NCI-H345 treated with DMSO at 0.1 percent for 48 hours (cell line): ENCODE results near the gene NFIC.
A peak's percentile ranks its signal among the peaks of the same experiment; 100 is the strongest.

Experiments used
- DNase-seq: peaks from one replicate; lab custom pipeline; 2025; ENCODE audit not compliant: unreplicated experiment; lab: John Stamatoyannopoulos, UW

NFIC gene

GRCh38 chr19:3481241-3482090 is 115.1 kb downstream of the NFIC start:
- no peak for DNase-seq

GRCh38 chr19:3482507-3483225 is 116.3 kb downstream of the NFIC start:
- DNase-seq: no peak

DNA sequence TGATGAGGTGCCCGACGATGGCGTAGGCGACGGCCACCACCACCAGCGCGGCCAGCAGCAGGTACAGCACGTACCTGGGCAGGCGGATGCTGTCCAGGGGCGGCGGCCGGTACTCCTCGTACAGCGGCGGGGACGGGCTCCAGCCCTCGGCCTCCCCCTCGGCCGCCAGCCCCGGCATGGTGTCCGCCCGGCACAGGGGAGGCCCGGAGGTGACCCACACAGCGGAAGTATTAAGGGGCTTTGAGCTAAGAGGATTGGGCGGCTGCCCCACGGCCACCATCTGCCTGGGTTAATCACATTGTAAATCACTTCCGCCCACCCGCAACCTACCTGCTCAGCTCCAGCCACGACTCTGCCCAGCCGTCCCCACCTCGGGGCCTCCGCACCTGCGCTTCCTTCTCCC is 116.8 kb downstream of the NFIC start, which contains the start of gene SMIM44:
SMIM44 (minus strand) TSS at position 216 of the 403 bp plus-strand sequence; CDS start at position 178, 38 bp downstream.
- DNase-seq: no peak

GRCh38 chr19:3491396-3492119 is 125.2 kb downstream of the NFIC start:
- no peak for DNase-seq

DNA sequence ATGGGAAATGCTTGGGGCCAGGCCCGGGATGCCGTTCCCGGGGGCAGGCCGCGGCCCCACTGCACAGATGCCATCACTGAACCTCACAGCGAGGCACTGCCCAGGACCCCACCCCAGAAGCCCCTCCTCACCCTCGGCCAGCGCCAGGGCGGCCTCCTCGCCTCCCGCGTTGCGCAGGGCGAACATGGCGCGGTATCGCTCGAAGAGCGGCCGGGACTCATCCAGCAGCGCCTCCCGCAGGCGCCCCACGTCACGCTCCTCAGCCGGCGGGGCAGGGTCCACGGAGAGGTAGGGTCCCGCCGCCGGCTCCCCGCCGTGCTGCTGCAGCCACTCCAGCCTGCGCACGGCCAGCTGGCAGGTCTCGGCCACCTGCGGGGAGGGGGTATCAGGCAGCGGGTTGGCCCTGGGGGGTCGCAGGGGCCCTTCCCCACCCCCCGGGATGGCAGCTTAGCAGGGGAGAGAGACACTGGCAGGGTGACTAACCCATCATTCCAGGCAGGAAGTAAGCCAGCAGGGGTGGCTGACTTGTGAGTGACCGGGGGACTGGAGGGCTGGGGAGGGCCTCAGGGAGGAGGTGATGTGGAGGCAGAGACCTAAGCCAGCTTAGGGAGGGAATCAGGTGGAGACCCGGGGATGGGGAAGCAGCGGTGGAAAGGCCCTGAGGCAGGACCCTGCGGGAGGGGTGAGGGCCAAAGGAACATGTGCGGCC is 125.9 kb downstream of the NFIC start:
- DNase-seq: no peak

- no peak for DNase-seq
These were observed 126.5 kb downstream of the NFIC start for GRCh38 chr19:3492919-3493318.

DNA sequence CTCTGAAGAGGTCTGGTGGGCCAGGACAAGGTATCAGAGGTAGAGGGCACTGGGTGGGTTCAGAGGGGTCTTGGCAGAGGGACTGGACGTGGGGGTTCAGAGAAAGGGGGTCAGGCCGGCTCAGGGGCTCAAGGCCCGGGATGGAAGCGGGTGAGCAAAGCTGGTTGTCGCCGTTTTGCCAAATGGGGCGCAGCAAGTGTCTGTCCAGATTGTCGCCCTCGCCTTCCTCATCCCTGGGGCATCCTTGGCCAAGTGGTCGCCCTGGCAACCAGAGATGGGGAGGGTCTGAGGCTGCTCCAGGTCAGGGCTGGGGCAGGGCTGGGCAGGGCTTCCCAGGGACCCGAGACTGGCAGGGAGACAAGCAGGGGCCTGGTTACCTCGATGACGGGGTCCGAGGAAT is 127.3 kb downstream of the NFIC start:
- no peak for DNase-seq

- DNase-seq: no peak
These were observed 127.7 kb downstream of the NFIC start for GRCh38 chr19:3494051-3494450.

- DNase-seq: no peak
These were observed 128.2 kb downstream of the NFIC start for GRCh38 chr19:3494559-3494958.

DNA sequence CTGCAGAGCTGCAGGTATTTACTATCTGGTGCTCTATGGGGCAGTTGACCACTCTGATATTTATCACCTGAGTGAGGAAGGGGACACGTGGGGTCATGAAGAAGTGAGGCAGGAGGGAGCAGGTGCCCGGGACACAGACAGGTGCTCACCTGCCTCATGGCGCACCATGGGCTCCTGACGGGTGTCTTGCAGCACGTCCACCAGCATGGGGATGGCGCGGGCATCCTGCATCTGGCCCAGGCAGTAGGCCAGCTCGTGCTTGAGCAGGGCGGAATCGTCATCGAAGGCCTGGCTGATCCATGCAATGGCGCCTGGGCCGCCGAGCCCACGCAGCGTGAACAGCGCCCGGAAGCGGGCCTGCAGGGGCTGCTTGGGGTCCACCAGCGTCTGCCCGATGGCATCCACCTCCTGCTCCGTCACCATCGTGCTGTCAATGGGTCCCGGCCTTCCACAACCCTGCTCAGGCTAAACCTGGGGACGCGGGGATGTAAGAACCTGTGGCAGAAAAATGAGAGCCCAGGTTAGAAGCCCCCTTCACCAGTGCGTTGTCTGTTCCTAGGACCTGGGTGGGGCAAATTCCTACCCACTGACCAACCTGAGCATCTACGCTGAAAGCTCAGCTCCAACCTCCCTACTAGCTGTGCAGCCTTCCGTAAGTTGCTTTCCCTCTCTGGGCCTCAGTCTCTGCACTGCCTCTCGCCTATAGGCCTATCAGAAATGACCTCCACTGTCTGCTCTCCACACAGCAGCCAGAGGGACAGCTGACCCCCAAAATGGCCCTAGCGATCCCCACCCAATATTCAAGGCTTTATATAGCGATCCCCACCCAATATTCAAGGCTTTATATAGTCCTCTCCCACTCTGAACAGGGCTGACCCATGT is 130.2 kb downstream of the NFIC start:
- DNase-seq: no peak

- no peak for DNase-seq
These were observed 131.6 kb downstream of the NFIC start for GRCh38 chr19:3497757-3498520.

DNA sequence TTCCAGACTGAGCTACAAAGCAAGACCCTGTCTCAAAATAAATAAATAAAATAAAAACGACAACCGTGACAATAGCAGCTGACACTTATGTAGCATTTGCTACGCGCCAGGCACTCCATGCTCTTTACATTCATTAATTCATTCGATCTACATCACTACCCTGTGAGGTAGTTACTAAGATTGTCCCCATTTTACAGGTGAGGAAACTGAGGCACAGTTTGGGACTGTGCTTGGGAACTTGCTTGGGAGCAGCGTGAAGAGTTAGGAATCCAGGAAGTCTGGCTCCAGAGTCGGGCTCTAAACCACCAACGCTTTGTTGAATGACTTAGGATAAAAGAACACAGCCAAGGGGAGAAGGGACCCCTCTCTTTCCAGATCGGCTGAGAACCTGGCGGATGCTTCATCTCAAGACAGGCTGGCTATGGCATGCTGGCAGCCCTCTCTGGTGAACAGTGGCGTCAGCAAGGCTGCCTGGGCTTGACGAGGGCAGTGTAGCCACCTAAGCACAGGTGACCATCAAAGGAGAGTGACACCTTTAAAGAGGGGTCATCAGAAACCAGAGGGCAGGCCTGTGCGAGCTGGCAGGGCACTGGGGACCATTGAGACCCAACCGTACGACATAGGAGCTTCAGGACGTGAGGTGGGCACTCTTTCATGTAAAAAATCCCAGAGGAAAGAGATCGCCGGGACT is 133.5 kb downstream of the NFIC start:
- no peak for DNase-seq

DNA sequence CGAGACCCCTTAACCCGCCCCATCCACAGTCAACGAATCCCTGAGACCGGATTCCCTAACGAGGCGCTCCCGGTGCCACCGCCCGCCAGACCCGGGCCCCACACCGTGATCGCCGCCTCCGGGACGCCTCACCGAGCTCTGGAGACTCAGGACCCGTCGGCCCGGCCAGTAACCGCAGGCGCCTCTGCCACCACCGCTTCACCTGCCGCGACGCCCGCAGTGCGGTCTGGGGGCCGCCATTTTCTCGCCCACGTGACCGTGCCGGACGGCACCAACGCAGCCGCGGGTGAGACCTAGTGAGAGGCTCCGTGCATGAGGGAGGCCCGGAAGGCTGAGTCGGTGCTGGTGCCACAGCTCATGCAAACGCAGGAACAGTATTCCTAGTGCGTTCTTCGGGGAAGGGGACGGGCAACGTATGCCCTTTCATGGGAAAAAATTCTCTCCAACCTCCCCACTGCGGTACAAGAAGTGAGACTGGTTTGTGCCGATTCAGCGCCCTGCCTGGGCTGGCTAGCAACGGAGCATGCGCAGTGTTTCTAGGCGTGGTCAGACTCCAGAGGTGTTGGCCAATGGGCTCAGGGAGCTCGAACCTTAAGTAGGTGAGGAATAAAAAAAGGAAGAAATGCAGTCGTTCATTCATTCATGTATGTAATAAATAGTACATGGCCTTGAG is 134.2 kb downstream of the NFIC start, which contains the start of gene DOHH:
DOHH (minus strand) TSS at position 246 of the 673 bp plus-strand sequence. CDS start 3,860 bp downstream, outside the sequence.
- DNase-seq: peak; percentile 97

- DNase-seq: no peak
These were observed 135.4 kb downstream of the NFIC start for GRCh38 chr19:3501780-3502179.

DNA sequence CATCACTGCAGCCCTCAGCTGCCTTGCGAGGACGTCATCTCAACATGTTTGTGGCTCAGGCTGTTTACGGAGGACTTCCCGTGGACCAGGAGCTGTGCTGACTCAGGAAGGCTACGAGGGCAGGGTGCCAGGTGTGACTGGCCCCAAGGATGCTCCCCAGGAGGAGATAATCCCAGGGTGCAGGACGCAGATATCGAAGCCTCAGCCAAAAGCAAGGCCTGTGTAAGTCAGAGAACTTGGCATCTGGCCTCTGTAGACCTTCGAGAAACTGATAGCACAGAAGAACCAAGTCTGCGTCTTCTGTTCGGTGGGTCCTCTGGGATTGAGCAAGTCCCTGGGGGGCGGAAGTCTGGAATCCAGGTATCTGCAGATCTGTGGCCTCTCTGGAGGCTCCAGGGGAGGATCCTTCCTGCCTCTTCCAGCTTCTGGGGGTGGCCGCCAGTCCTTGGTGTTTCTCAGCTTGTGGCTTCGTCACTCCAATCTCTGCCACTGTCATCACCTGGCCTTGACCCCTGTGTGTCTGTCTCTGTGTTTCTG is 136.7 kb downstream of the NFIC start:
- DNase-seq: no peak

GRCh38 chr19:3504735-3505134 is 138.4 kb downstream of the NFIC start:
- DNase-seq: no peak

GRCh38 chr19:3505598-3506383 is 139.4 kb downstream of the NFIC start, which contains the start of gene FZR1:
Gene FZR1, plus strand, starts transcription at chr19:3506311. Its CDS starts 16,679 bp downstream, at chr19:3522990.
- peak; percentile 97 for DNase-seq
